Measurements from ENCODE around the gene ADGRB2.

The ADGRB2 gene

DNA sequence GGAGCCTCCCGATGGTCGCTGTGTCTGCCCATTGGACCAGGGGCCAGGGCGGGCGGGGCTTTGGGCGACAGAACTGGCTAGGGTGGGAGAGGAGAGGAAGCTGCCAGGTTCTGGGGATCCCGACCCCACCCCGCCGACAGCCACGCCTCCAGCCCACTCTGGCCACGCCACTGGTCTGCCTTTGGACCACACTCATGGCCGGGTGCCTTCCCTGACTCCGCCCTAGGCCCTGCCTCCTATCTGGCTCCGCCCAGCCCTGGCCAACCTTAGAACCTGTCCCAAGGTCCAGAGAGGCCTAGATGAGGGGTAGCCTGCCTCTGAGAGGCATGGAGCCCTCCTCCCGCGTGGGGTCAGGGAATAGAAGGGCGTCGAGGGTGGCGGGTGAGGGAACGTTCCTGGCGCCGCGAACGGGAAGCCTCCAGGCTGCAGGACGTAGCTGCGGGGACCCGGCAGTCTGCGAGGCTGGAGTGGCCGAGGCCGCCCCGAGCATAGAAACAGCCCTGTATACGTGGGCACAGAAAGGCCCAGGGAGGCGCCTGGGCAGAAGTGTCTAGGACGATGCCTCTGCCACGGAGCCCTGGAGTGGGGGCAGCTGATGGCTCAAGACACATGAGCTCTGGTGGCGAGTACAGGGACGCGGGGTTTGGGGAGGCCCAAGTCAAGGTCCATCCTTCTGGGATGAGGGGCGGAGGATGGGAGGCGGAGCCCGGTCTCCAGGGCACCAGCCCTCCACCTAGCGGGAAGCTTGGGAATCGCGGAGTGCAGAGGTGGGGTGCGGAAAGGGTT, 48.9 kb downstream of the ADGRB2 start:
- ATAC-seq (ENCODE audit: insufficient read depth, low read depth) (peak; percentile 44; the same call in 1 of the 3 replicates), DNase-seq (peak; percentile 22)
- Histone ChIP-seq H3K79me2 (ENCODE audit: insufficient read depth, low read length) (no peaks in the 10 kb centered on the region), H3K9ac (ENCODE audit: low read depth, low read length) (no peak overlapping the region), H2AFZ (ENCODE audit: low read depth, low read length) (no peak overlapping the region), H3K4me1 (ENCODE audit: insufficient read depth, low read length) (no peaks in the 10 kb centered on the region), H3K4me3 (ENCODE audit: low read depth in 1 of 2, low read length in 2 of 2) (no peak overlapping the region), H3K36me3 (ENCODE audit: insufficient read depth, low read length) (no peaks in the 10 kb centered on the region), H3K27ac (ENCODE audit: low read length) (no peak overlapping the region), H3K9me3 (ENCODE audit: insufficient read depth, low read length, severe bottlenecking) (no peaks in the 10 kb centered on the region), H3K27me3 (ENCODE audit: insufficient read depth, low read length, poor library complexity) (peaks cover 14% of the 10 kb centered on the region), H3K4me2 (ENCODE audit: insufficient read depth, low read length) (no peak overlapping the region), H4K20me1 (ENCODE audit: insufficient read depth, low read length) (0 out of 2 replicates have a peak, but pooled peaks cover 3% of the 10 kb centered on the region)
- TF ChIP-seq EZH2 (IDR thresholded peaks at IDR 0.05; ENCODE audit: borderline replicate concordance, low read depth, low read length, severe bottlenecking) = no peak
- TF ChIP-seq, protein P1, sequence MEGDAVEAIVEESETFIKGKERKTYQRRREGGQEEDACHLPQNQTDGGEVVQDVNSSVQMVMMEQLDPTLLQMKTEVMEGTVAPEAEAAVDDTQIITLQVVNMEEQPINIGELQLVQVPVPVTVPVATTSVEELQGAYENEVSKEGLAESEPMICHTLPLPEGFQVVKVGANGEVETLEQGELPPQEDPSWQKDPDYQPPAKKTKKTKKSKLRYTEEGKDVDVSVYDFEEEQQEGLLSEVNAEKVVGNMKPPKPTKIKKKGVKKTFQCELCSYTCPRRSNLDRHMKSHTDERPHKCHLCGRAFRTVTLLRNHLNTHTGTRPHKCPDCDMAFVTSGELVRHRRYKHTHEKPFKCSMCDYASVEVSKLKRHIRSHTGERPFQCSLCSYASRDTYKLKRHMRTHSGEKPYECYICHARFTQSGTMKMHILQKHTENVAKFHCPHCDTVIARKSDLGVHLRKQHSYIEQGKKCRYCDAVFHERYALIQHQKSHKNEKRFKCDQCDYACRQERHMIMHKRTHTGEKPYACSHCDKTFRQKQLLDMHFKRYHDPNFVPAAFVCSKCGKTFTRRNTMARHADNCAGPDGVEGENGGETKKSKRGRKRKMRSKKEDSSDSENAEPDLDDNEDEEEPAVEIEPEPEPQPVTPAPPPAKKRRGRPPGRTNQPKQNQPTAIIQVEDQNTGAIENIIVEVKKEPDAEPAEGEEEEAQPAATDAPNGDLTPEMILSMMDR (IDR thresholded peaks at IDR 0.05; ENCODE audit: borderline replicate concordance, extremely low read depth, low read length, poor library complexity, severe bottlenecking) = peak; percentile 63

- H3K27me3 ChIP-seq (ENCODE audit: insufficient read depth, low read length, poor library complexity) = peaks cover 14% of the 10 kb centered on the region
- no peaks in the 10 kb centered on the region for H3K4me1 ChIP-seq (ENCODE audit: insufficient read depth, low read length)
- ATAC-seq (ENCODE audit: insufficient read depth, low read depth) = no peak
- H3K27ac ChIP-seq (ENCODE audit: low read length) = no peak overlapping the region
- no peaks in the 10 kb centered on the region for H4K20me1 ChIP-seq (ENCODE audit: insufficient read depth, low read length)
- no peak overlapping the region for H2AFZ ChIP-seq (ENCODE audit: low read depth, low read length)
- H3K9ac ChIP-seq (ENCODE audit: low read depth, low read length) = no peak overlapping the region
- no peak for DNase-seq
- no peaks in the 10 kb centered on the region for H3K36me3 ChIP-seq (ENCODE audit: insufficient read depth, low read length)
- TF ChIP-seq EZH2 (IDR thresholded peaks at IDR 0.05; ENCODE audit: borderline replicate concordance, low read depth, low read length, severe bottlenecking) = no peak
- TF ChIP-seq, protein P1 (IDR thresholded peaks at IDR 0.05; ENCODE audit: borderline replicate concordance, extremely low read depth, low read length, poor library complexity, severe bottlenecking) = peak; percentile 33
- H3K9me3 ChIP-seq (ENCODE audit: insufficient read depth, low read length, severe bottlenecking) = no peaks in the 10 kb centered on the region
- H3K4me2 ChIP-seq (ENCODE audit: insufficient read depth, low read length) = no peak overlapping the region
- no peak overlapping the region for H3K4me3 ChIP-seq (ENCODE audit: low read depth in 1 of 2, low read length in 2 of 2)
- H3K79me2 ChIP-seq (ENCODE audit: insufficient read depth, low read length) = no peaks in the 10 kb centered on the region
Measured at GRCh38 chr1:31714442-31715086, 49.6 kb downstream of the ADGRB2 start.

GRCh38 chr1:31712630-31713029, 51.5 kb downstream of the ADGRB2 start:
- TF ChIP-seq, protein P1 (IDR thresholded peaks at IDR 0.05; ENCODE audit: borderline replicate concordance, extremely low read depth, low read length, poor library complexity, severe bottlenecking) = no peak
- TF ChIP-seq EZH2 (IDR thresholded peaks at IDR 0.05; ENCODE audit: borderline replicate concordance, low read depth, low read length, severe bottlenecking) = no peak
- H3K79me2 ChIP-seq (ENCODE audit: insufficient read depth, low read length) = no peaks in the 10 kb centered on the region
- H4K20me1 ChIP-seq (ENCODE audit: insufficient read depth, low read length) = no peaks in the 10 kb centered on the region
- ATAC-seq (ENCODE audit: insufficient read depth, low read depth) (no peak), DNase-seq (no peak)
- H3K9me3 ChIP-seq (ENCODE audit: insufficient read depth, low read length, severe bottlenecking) = no peaks in the 10 kb centered on the region
- no peaks in the 10 kb centered on the region for H3K36me3 ChIP-seq (ENCODE audit: insufficient read depth, low read length)
- H3K27me3 ChIP-seq (ENCODE audit: insufficient read depth, low read length, poor library complexity) = peaks cover 14% of the 10 kb centered on the region
- H3K27ac ChIP-seq (ENCODE audit: low read length) = no peak overlapping the region
- H3K4me1 ChIP-seq (ENCODE audit: insufficient read depth, low read length) = no peaks in the 10 kb centered on the region
- H3K9ac ChIP-seq (ENCODE audit: low read depth, low read length) = no peak overlapping the region
- no peak overlapping the region for H3K4me2 ChIP-seq (ENCODE audit: insufficient read depth, low read length)
- H2AFZ ChIP-seq (ENCODE audit: low read depth, low read length) = no peak overlapping the region
- no peak overlapping the region for H3K4me3 ChIP-seq (ENCODE audit: low read depth in 1 of 2, low read length in 2 of 2)

All from DND-41 (cell line).